Stimulated activated CD4-positive, alpha-beta T cell treated with anti-CD3 and anti-CD28 coated beads, Interleukin-12 subunit alpha, Interleukin-12 subunit beta, amount 100 ng/mL, for 48 hours (primary cell): ENCODE data around the gene VCPKMT.
A peak's percentile ranks its signal among the peaks of the same experiment; 100 is the strongest.

Source experiments
- DNase-seq, 3 donors: peaks; one replicate each; pipeline ENCODE4 v3.0.0-alpha.2; 2020; ENCODE audit warnings: low read depth in 2 of 3, low spot score in 1 of 3

Gene VCPKMT

GRCh38 chr14:50116181-50116956 lies at the start of gene VCPKMT:
TSS of gene VCPKMT (minus strand) at chr14:50116572. CDS start at chr14:50116552, 20 bp downstream.
- peak; percentile 89 to 95 (median 93) for DNase-seq

- DNase-seq: no peak
These were observed 39.7 kb upstream of the VCPKMT start for GRCh38 chr14:50156111-50156510.

GRCh38 chr14:50148799-50149198 lies 32.4 kb upstream of the VCPKMT start:
- no peak for DNase-seq

GRCh38 chr14:50139192-50139591 lies 22.8 kb upstream of the VCPKMT start:
- DNase-seq: no peak

GRCh38 chr14:50127802-50128201 lies 11.4 kb upstream of the VCPKMT start:
- no peak for DNase-seq

- no peak for DNase-seq
These were observed 6.7 kb upstream of the VCPKMT start for GRCh38 chr14:50123062-50123461.

GRCh38 chr14:50122291-50122690 lies 5.9 kb upstream of the VCPKMT start:
- DNase-seq: no peak

GRCh38 chr14:50121486-50121885 lies 5.1 kb upstream of the VCPKMT start:
- DNase-seq: no peak

GRCh38 chr14:50117456-50117855 lies 1.1 kb upstream of the VCPKMT start:
- DNase-seq: no peak

- no peak for DNase-seq
These were observed 594 bp upstream of the VCPKMT start for GRCh38 chr14:50116966-50117365.

GRCh38 chr14:50113381-50114035 lies 2.9 kb downstream of the VCPKMT start:
- DNase-seq: no peak

- no peak for DNase-seq
These were observed 5.9 kb downstream of the VCPKMT start for GRCh38 chr14:50110323-50111037.

- no peak for DNase-seq
These were observed 7.0 kb downstream of the VCPKMT start for GRCh38 chr14:50109342-50109741.

- no peak for DNase-seq
These were observed 8.5 kb downstream of the VCPKMT start for GRCh38 chr14:50107850-50108249.

- no peak for DNase-seq
These were observed 10.2 kb downstream of the VCPKMT start for GRCh38 chr14:50106178-50106577.

GRCh38 chr14:50103558-50103957 lies 12.8 kb downstream of the VCPKMT start:
- no peak for DNase-seq

- no peak for DNase-seq
These were observed 15.0 kb downstream of the VCPKMT start for GRCh38 chr14:50101417-50101816.

- no peak for DNase-seq
These were observed 15.6 kb downstream of the VCPKMT start for GRCh38 chr14:50100805-50101204.

GRCh38 chr14:50099335-50099734 lies 17.0 kb downstream of the VCPKMT start:
- DNase-seq: no peak

- no peak for DNase-seq
These were observed 20.5 kb downstream of the VCPKMT start for GRCh38 chr14:50095895-50096294.

- no peak for DNase-seq
These were observed 22.2 kb downstream of the VCPKMT start for GRCh38 chr14:50094056-50094755.
